NCI-H2029 treated with DMSO at 0.1 percent for 48 hours (cell line): ENCODE results near the gene STMP1.
"Not testable (repeated sequence)": the region's sequence is repeated elsewhere in the genome, so short reads cannot be mapped to it uniquely, and the experiment has no call there.

ENCODE experiments used
- DNase-seq: peaks from one replicate; lab custom pipeline; 2025; lab: John Stamatoyannopoulos, UW

STMP1 gene

GRCh38 chr7:135662373-135663114, at the start of gene STMP1:
STMP1 (plus strand) TSS chr7:135662514.
- peak; percentile 86 for DNase-seq

GRCh38 chr7:135616136-135616535, 46.2 kb upstream of the STMP1 start:
- no peak for DNase-seq

DNA sequence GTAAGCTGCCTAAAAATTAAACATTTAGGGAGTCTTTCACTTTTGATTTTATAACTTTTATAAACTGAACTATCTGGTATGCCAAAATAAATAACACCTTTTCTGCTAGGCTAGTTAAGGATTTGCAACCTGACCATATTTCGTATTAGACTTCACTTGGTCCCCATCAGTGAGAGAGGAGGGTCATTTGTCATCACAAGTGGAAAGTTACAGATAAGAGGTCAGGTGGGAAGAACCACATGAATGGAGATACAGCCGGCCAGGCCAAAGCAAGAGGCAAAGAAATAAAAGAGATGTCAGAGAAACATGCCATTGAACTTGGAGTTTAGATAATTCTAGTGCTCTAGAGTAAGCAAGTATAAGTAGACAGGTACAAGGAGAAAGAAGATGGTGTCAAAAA, 44.5 kb upstream of the STMP1 start:
- no peak for DNase-seq

DNA sequence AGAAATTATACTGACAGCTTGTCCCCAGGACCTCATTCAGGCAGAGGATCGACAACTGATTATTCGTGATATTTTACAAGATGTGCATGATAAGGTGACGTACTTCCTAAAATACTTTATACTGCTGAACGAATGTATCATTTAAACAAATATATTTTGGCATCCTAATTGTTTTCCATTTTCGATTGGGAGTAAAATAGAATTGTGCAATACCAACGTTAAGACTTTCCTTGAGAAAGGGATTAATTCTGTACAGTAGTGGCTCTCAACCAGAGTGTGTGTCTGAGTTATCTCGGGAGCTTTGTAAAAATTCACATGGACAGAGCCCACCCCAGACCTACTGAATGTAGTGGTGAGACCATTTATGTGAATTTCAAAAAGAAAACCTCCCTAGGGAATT, 43.8 kb upstream of the STMP1 start:
- DNase-seq, result no peak

DNA sequence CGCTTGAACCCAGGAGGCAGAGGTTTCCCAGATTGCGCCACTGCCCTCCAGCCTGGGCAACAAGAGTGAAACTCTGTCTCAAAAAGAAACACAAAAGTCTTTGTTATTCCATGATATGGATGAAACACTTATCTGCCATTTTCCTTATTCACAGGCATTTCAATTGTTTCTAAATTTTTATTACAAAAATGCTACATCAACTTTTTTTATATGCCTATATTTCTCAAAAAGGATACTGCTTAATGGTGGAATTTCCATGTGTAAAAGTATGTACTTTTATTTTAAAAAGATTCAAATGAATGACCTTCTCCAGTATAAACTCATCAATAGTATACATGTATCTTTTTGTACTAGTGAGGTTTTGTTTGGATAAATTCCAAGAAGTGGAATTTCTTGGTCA, 41.9 kb upstream of the STMP1 start:
- DNase-seq, result no peak

- DNase-seq, result peak; percentile 61
Observed at GRCh38 chr7:135620980-135621850, 41.1 kb upstream of the STMP1 start.

- DNase-seq, result no peak
Observed at GRCh38 chr7:135634191-135634878, 28.0 kb upstream of the STMP1 start.

GRCh38 chr7:135639690-135640089, 22.6 kb upstream of the STMP1 start:
- not testable (repeated sequence) for DNase-seq

GRCh38 chr7:135644154-135644553, 18.2 kb upstream of the STMP1 start:
- DNase-seq, result no peak

- no peak for DNase-seq
Observed at GRCh38 chr7:135644729-135645128, 17.6 kb upstream of the STMP1 start.

- DNase-seq, result peak; percentile 38
Observed at GRCh38 chr7:135645296-135645904, 16.9 kb upstream of the STMP1 start.

DNA sequence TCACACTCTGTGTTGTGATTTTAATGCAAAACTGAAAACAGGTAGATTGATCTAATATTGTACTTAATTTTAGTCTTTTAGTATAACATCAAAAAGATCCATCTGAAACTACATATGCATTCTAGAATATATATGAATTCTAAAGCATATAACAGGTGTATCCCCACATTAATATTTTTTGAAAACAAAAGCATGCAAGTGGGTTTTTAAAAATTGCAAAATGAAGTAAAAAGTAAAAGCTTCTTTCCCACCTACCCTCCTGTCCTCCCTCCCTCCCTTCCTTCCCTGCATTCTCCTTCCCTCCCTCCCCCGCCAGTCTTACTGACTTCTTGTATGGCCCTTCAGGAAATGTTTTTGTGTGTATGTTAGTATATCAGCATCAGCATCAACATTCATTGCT, 14.6 kb upstream of the STMP1 start:
- no peak for DNase-seq

DNA sequence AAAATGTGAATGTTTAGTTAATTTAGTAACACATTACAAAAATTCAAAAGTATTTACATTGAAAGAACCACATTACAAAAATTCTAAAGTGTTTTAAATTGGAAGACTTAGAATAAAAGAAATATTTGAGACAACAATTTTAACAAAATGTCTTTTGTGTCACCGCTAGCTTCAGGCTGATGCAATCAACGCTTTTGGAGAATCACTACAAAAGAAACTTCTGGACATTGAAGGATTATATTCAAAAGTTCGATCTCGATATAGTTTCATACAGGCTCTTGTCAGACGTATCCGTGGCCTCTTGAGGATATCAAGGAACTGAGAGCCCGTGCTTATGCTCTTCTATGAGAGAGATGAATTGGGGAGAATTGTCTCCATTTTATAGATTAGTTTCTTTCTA, 14.1 kb upstream of the STMP1 start:
- no peak for DNase-seq

DNA sequence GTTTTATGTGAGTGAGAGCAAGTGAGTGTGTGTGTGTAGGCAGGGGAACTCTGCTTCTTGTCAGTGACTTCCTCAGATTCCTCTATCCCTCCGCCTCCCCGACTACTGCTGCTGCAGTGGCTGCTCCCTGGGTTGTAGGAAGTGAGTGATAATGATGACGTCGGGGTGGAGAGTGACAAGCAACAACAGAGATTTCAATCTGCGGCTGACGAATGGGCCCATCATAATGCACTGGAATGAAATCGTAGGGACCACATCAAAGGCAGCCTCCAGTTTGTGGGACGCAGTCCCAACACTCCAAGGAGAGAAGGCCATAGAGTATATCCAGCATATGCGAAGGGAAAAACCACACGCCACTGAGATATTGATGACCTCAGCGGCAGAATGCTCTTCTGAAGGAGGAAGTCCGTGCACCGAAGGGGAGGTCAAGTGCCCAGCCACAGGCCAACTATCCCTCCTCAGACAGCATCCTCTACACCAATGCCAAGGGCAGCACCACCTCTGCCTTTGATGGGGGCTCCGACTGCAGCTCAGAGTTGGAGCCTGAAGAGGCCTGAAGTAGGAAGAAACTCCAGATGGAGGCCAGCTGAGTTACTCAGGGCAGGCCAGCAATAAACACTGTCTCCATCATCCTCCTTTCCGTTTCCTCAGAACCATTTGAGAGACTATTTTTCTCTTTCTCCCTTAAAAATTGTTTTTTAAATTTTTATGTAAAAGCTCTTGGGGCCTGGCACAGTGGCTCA, 11.3 kb upstream of the STMP1 start:
- DNase-seq, result no peak

DNA sequence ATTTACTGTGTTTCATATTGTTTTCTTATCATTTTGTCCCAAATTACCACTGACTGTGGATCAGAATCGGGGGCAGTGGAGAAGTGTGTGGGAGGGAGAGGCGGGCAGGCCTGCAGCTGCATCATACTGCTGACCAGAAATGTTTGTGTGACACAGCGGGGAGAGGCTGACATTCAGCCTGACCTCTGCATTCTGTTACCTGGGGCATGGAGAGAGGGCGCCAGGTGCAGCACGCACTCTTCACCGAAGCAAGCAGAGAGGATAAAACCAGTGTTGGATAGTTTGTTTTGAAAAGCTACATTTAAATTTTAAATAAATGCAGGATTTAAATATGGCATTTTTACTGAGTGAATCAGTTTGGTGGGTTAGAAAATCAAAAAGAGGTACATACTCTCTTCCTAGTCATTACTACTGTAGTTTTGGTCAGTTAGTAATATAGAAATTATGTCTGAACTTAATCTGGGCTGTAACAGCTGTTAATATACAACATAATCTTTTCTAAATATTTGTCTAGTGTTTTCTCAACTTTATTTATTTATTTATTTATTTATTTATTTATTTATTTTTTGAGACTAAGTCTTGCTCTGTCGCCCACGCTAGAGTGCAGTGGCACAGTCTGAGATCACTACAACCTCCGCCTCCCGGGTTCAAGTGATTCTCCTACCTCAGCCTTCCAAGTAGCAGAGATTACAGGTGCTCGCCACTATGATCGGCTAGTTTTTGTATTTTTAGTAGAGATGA, 8.8 kb upstream of the STMP1 start:
- DNase-seq, result no peak

DNA sequence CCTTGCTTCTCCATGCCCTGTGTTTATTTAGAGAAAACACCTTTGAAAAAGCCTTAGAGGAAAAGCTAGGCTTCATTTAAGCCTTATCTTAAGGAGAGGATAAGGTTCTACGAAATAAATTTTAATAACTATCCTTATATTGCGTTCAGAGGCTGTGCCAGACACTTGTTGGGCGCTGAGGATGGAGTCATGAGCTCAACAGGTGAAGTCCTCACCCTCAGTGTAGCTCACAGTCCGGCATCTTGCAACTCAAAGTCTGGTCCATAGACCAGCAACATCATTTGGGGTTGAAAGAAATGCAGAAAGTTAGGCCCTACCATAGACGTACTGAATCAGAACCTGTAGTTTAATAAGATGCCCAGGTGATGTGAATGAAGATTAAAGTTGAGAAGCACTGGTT, 3.8 kb upstream of the STMP1 start:
- no peak for DNase-seq

DNA sequence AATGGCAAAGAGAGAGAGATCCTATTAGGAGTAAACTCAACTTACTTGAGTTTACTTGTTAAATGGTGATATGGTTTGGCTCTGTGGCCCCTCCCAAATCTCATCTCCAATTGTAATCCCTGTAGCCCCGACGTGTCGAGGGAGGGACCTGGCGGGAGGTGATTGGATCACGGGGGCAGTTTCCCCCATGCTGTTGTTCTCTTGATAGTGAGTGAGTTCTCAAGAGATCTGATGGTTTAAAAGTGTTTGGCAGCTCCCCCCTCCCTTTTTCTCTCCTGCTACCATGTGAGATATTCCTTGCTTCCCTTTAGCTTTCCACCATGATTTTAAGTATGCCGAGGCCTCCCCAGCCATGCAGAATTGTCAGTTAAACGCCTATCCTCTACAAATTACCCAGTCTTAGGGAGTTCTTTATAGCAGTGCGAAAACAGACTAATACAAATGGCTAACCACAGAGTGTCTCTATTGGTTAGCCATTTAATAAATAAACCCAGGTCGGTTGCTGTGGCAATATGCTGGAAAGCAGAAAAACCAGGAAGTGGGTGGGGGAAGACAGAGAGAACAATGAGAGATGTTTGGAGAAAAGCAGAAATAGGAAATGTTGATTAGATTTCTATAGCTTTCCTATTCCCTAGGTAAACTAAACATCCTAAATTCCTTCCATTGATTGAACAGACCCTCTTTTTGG, 3.0 kb upstream of the STMP1 start:
- DNase-seq, result no peak

DNA sequence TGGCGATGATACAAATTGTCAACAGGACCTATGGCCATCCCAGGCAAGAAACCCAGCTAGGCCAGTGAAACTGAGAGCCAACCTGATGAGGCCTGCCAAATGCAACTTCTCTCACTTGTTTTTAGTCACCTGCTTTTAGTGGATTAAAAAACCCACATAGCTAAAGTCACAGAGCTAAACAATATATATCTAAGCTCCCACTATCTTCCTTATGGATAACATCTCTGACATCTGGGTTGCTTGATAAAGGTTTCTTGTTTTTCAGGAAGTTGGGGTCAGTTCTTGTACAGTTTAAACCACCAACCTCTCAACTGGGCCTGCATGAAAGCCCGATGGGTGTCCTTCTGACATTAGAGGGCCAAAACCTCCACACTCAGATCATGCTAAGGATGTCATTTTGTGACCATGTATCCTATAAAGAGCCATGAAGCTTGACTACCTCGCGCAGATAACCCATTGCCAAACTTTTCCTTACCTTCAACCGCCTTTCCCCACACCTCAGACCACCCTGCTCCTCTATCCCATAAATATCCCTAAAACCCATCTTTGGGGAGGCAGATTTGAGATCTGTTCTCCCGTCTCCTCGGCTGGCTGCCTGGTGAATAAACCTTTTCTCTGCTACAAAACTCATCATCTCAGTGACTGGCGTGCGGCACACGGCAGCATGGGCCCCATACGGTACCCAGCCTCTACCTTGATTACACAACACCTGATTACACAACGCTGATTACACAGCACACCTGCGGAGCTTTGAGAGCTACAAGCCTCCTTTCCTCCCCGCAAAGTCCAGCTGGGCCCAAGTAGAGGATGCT, 797 bp upstream of the STMP1 start:
- DNase-seq, result no peak

DNA sequence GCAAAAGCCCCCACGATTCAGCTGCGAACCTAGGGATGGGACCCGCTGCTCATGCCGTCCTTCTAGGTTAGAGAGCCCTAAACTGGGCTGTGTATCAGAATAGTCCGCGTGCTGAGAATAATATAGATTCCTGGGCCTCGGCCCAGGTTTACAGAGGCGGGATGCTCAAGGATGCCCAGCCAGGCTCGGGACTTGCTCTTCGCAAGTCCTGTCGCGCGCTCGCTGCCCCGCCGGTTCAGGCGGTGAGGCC, 266 bp upstream of the STMP1 start:
- no peak for DNase-seq
